MV-4-11 (cell line): Measurements from ENCODE around the gene CHD2.
"Not testable (repeated sequence)": the region's sequence is repeated elsewhere in the genome, so short reads cannot be mapped to it uniquely, and the experiment has no call there.

ENCODE experiments used
- DNase-seq: peaks from one replicate; lab custom pipeline; 2025; lab: John Stamatoyannopoulos, UW

The CHD2 gene

GRCh38 chr15:93019090-93019489, 119.0 kb downstream of the CHD2 start:
- no peak for DNase-seq

GRCh38 chr15:93019971-93020370, 119.8 kb downstream of the CHD2 start:
- no peak for DNase-seq

- no peak for DNase-seq
Measured at GRCh38 chr15:93020976-93021772, 121.0 kb downstream of the CHD2 start.

GRCh38 chr15:93024293-93024692, 124.2 kb downstream of the CHD2 start:
- DNase-seq: no peak

GRCh38 chr15:93024716-93025624, 124.8 kb downstream of the CHD2 start:
- DNase-seq: no peak

- no peak for DNase-seq
Measured at GRCh38 chr15:93025625-93025982, 125.5 kb downstream of the CHD2 start.

GRCh38 chr15:93026380-93026817, 126.3 kb downstream of the CHD2 start:
- no peak for DNase-seq

GRCh38 chr15:93027413-93027812, 127.3 kb downstream of the CHD2 start:
- DNase-seq: peak; percentile 29

- no peak for DNase-seq
Measured at GRCh38 chr15:93028111-93028631, 128.0 kb downstream of the CHD2 start.

- peak; percentile 93 for DNase-seq
Measured at GRCh38 chr15:93028632-93029213, 128.6 kb downstream of the CHD2 start.

- DNase-seq: peak; percentile 23
Measured at GRCh38 chr15:93029214-93029835, 129.2 kb downstream of the CHD2 start.

GRCh38 chr15:93029836-93030429, 129.8 kb downstream of the CHD2 start:
- no peak for DNase-seq

- DNase-seq: peak; percentile 40
Measured at GRCh38 chr15:93030430-93031102, 130.4 kb downstream of the CHD2 start.

GRCh38 chr15:93031103-93031464, 131.0 kb downstream of the CHD2 start:
- no peak for DNase-seq

GRCh38 chr15:93031557-93032384, 131.6 kb downstream of the CHD2 start:
- DNase-seq: not testable (repeated sequence)

- not testable (repeated sequence) for DNase-seq
Measured at GRCh38 chr15:93032515-93033206, 132.5 kb downstream of the CHD2 start.

GRCh38 chr15:93033434-93034045, 133.4 kb downstream of the CHD2 start:
- no peak for DNase-seq

- no peak for DNase-seq
Measured at GRCh38 chr15:93034512-93034911, 134.4 kb downstream of the CHD2 start.
